ENCODE data around the gene TMEM225B. TPM values are rescaled to one million over a fixed set of nuclear protein-coding genes. Genes with fewer than 3 reads are reported as not detected.
"Not testable (repeated sequence)": the region's sequence is repeated elsewhere in the genome, so short reads cannot be mapped to it uniquely, and the experiment has no call there.

Gene TMEM225B
- total RNA-seq, 1 experiment from 2014 or later, result not detected

DNA sequence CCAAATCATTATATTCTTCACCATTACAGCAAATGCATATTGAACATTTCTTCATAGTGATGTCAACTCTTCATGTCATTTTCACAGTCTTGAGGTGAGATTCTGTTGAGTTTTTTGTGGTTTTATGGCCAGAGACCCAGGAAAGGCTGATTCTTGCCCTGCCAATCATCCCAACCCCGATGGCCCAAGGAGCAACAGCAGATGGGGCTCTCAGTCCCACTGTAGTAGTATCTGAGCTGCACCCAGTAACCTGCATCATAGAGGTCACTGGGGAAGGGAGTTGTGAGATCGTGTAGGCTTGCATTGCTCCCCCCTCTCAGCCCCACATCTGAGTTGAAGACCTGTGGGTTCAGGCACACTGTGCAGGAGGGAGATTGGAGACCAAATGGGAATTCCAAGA is 45.4 kb downstream of the TMEM225B start:
- DNase-seq (ENCODE audit: low read depth), result no peak
- in situ Hi-C loops (cut with HindIII; ENCODE audit: low pct_unique_long_range_greater_than_20kb, low sequenced_read_pairs), result no loop called here

DNA sequence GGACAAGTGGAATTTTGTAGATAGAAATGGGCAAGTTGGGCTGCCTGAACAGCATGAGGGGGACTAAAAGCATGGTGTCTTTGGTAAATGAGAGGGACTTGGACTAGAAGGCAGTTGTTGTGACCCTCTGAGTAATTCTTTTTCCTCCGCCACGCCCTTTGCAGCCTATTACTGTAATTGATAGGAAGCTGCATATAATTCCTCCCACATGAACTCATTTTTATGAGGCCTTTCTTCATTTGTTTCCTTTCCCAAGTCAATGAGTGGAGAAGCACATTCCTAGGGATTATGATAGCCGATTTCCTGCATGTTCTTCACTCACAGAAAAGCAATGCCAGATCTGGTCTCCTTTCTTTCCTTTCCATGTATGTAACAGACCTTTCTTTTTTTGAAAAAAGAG is 46.4 kb downstream of the TMEM225B start:
- no peak for DNase-seq (ENCODE audit: low read depth)
- in situ Hi-C loops (cut with HindIII; ENCODE audit: low pct_unique_long_range_greater_than_20kb, low sequenced_read_pairs), result no loop called here

DNA sequence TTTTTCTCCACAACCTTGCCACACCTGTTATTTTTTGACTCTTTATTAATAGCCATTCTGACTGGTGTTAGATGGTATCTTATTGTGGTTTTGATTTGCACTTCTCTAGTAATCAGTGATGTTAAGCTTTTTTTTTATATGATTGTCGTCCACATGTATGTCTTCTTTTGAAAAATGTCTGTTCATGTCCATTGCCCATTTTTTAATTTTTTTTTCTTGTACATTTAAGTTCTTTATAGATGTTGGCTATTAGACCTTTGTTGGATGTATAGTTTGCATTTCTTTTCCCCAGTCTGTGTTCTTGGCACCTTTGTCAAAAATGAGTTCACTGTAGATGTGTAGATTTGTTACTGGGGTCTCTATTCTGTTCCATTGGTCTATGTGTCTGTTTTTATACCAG is 47.5 kb downstream of the TMEM225B start:
- in situ Hi-C loops (cut with HindIII; ENCODE audit: low pct_unique_long_range_greater_than_20kb, low sequenced_read_pairs), result no loop called here
- DNase-seq (ENCODE audit: low read depth), result no peak

DNA sequence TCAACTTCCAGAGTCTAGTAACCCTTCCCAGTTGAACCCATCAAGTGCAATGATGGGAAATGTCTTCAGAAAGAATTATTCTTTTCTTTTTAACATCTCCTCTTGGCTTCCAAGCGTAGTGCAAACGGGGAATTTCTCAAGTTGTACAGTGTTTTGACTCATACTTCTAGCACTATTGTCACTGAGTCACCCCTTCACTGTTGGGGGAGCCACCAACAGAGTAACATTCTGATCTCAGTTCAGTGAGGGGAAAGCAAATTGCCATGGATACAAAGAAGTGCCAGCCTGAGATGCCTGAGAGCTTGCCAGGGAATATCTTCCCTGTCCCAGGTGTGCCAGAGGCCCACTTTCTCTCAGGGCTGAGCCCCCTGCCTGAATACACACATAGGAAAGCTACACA is 50.8 kb downstream of the TMEM225B start:
- in situ Hi-C loops (cut with HindIII; ENCODE audit: low pct_unique_long_range_greater_than_20kb, low sequenced_read_pairs), result no loop called here
- no peak for DNase-seq (ENCODE audit: low read depth)

DNA sequence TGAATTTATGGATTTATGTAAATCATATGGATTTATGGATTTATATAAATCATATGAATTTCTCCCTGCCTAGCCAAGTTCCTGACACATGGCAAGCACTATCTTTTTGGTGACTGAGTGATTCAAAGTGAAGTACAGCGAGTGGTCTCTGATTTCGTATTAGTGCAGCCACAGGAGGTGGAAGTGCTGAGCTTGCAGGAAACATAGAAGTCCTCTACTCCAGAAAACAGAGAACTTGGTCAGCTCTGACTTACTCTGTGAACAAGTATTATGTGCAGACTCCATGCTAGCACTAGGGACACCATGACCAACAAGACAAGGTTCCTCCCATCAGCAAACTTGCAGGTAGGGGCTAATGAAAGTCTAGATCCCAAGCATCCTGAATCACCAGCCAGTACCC is 53.2 kb downstream of the TMEM225B start:
- DNase-seq (ENCODE audit: low read depth), result no peak
- in situ Hi-C loops (cut with HindIII; ENCODE audit: low pct_unique_long_range_greater_than_20kb, low sequenced_read_pairs), result no loop called here

DNA sequence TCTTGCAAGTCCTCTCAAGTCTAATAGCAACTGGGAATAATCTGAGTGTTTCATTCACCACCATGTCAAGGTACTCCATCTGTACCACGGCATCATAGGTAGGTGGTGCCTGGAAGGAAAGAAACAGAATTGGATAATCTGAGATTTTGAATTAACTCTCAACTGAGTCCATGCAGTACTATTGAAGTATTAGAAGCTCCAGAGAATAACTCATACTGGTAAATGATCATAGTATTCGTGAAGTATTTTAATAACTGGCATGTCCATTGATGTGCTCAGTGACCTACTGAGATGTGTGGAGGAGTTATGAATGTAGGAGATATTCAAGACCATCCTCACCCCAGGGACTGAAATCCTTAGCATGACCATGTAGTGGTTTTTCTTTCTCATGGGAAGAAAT is 54.6 kb downstream of the TMEM225B start:
- in situ Hi-C loops (cut with HindIII; ENCODE audit: low pct_unique_long_range_greater_than_20kb, low sequenced_read_pairs), result no loop called here
- no peak for DNase-seq (ENCODE audit: low read depth)

DNA sequence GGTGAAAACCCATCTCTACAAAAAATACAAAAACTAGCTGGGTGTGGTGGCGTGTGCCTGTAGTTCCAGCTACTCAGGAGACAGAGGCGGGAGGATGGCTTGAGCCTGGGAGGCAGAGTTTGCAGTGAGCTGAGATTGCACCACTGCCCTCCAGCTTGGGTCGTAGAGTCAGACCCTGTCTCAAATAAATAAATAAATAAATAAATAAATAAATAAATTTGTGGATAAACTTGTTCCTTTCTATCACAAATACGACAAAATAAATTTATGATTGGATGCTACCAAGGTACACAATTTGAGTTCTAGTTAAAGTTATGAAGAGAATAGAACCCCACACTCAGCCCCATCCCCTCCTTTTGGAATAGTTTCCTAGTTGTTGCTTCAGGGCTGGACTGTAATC is 55.2 kb downstream of the TMEM225B start:
- DNase-seq (ENCODE audit: low read depth); in situ Hi-C loops (cut with HindIII; ENCODE audit: low pct_unique_long_range_greater_than_20kb, low sequenced_read_pairs): not testable (repeated sequence)

DNA sequence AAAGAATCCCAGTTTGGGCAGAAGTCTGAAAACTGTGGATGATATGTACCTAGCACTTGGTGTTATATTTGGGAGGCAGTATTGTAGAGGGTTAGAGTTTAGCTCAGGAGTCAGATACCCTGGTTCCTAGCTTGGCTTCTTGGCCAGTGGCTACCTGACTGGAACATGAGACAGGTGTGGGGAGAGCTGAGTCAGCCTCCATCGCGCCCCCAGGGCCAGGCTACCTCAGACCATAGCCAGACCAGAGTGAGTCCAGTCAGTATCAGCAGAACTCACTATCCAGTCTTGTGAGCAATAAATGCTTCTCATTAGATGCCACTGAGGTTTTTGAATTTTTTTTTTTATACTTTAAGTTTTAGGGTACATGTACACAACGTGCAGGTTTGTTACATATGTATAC is 55.7 kb downstream of the TMEM225B start:
- no peak for DNase-seq (ENCODE audit: low read depth)
- in situ Hi-C loops (cut with HindIII; ENCODE audit: low pct_unique_long_range_greater_than_20kb, low sequenced_read_pairs), result no loop called here

DNA sequence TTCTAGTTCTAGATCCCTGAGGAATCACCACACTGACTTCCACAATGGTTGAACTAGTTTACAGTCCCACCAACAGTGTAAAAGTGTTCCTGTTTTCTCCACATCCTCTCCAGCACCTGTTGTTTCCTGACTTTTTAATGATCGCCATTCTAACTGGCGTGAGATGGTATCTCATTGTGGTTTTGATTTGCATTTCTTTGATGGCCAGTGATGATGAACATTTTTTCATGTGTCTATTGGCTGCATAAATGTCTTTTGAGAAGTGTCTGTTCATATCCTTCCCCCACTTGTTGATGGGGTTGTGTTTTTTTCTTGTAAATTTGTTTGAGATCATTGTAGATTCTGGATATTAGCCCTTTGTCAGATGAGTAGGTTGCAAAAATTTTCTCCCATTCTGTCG is 56.6 kb downstream of the TMEM225B start:
- DNase-seq (ENCODE audit: low read depth); in situ Hi-C loops (cut with HindIII; ENCODE audit: low pct_unique_long_range_greater_than_20kb, low sequenced_read_pairs): not testable (repeated sequence)

DNA sequence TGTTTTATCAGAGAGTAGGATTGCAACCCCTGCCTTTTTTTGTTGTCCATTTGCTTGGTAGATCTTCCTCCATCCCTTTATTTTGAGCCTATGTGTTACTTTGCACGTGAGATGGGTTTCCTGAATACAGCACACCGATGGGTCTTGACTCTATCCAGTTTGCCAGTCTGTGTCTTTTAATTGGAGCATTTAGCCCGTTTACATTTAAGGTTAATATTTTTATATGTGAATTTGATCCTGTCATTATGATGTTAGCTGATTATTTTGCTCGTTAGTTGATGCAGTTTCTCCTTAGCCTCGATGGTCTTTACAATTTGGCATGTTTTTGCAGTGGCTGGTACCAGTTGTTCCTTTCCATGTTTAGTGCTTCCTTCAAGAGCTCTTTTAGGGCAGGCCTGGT is 59.8 kb downstream of the TMEM225B start:
- in situ Hi-C loops (cut with HindIII; ENCODE audit: low pct_unique_long_range_greater_than_20kb, low sequenced_read_pairs); DNase-seq (ENCODE audit: low read depth): not testable (repeated sequence)

Other genes with a start within 250 kb of the TMEM225B start
- gene ARPC1B, start 223.5 kb upstream of the TMEM225B start, total RNA-seq (2014; rRNA removed; shearing (Covaris generic); ENCODE audit: low replicate concordance), result 491 and 523 TPM in 2 replicates
- 144 and 213 TPM in 2 replicates for gene PDAP1, start 189.7 kb upstream of the TMEM225B start, total RNA-seq (2014; rRNA removed; shearing (Covaris generic); ENCODE audit: low replicate concordance)
- 73.2 and 100 TPM in 2 replicates for gene BUD31, start 189.3 kb upstream of the TMEM225B start, total RNA-seq (2014; rRNA removed; shearing (Covaris generic); ENCODE audit: low replicate concordance)
- 7.3 and 14.2 TPM in 2 replicates for gene PTCD1, start 159.5 kb upstream of the TMEM225B start, total RNA-seq (2014; rRNA removed; shearing (Covaris generic); ENCODE audit: low replicate concordance)
- 31.4 and 31.7 TPM in 2 replicates for gene CPSF4, start 159.3 kb upstream of the TMEM225B start, total RNA-seq (2014; rRNA removed; shearing (Covaris generic); ENCODE audit: low replicate concordance)
- gene ATP5MF, start 132.1 kb upstream of the TMEM225B start, total RNA-seq (2014; rRNA removed; shearing (Covaris generic); ENCODE audit: low replicate concordance), result 1,239 and 1,635 TPM in 2 replicates
- gene ZNF789, start 125.4 kb upstream of the TMEM225B start, total RNA-seq (2014; rRNA removed; shearing (Covaris generic); ENCODE audit: low replicate concordance), result 8.7 and 12.2 TPM in 2 replicates
- 11.9 and 17.8 TPM in 2 replicates for gene ZNF394, start 98.0 kb upstream of the TMEM225B start, total RNA-seq (2014; rRNA removed; shearing (Covaris generic); ENCODE audit: low replicate concordance)
- 5.3 and 6.7 TPM in 2 replicates for gene ZKSCAN5, start 93.6 kb upstream of the TMEM225B start, total RNA-seq (2014; rRNA removed; shearing (Covaris generic); ENCODE audit: low replicate concordance)
- gene FAM200A, start 46.2 kb upstream of the TMEM225B start, total RNA-seq (2014; rRNA removed; shearing (Covaris generic); ENCODE audit: low replicate concordance), result 1.8 and 4.1 TPM in 2 replicates
- gene ZNF655, start 39.6 kb upstream of the TMEM225B start, total RNA-seq (2014; rRNA removed; shearing (Covaris generic); ENCODE audit: low replicate concordance), result 10.7 and 20.9 TPM in 2 replicates
- 5.3 and 11.8 TPM in 2 replicates for gene ZSCAN25, start 18.7 kb downstream of the TMEM225B start, total RNA-seq (2014; rRNA removed; shearing (Covaris generic); ENCODE audit: low replicate concordance)
- 0.49 and 6.0 TPM in 2 replicates for gene CYP3A5, start 81.7 kb downstream of the TMEM225B start, total RNA-seq (2014; rRNA removed; shearing (Covaris generic); ENCODE audit: low replicate concordance)
- gene CYP3A7, start 136.9 kb downstream of the TMEM225B start, total RNA-seq (2014; rRNA removed; shearing (Covaris generic); ENCODE audit: low replicate concordance), result not detected in 2 replicates
- not detected in 2 replicates for gene CYP3A4, start 185.9 kb downstream of the TMEM225B start, total RNA-seq (2014; rRNA removed; shearing (Covaris generic); ENCODE audit: low replicate concordance)
- gene CYP3A43, start 229.7 kb downstream of the TMEM225B start, total RNA-seq (2014; rRNA removed; shearing (Covaris generic); ENCODE audit: low replicate concordance), result not detected in 2 replicates